ENCODE data around the gene AKR7A2.
"Not testable (repeated sequence)": the region's sequence is repeated elsewhere in the genome, so short reads cannot be mapped to it uniquely, and the experiment has no call there.

AKR7A2 gene

DNA sequence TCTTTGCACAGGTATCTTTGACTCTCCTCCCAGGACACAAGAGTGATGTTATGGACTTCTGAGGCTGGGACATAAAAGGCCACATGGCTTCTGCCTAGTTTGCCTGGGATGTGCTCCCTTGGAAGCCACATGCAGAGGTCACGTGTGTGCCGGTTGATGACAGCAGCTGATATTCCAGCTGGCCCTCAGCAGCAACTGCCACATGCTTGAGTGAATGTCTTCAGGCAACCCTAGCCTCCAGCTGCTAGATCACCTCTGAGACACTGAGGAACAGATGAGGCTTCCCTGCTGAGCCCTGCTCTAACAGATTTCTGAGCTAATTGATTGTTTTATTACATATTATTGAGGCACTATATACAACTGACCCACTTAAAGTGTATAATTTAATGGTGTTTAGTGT, 11.7 kb downstream of the AKR7A2 start (continued):
- TF ChIP-seq, protein P1, sequence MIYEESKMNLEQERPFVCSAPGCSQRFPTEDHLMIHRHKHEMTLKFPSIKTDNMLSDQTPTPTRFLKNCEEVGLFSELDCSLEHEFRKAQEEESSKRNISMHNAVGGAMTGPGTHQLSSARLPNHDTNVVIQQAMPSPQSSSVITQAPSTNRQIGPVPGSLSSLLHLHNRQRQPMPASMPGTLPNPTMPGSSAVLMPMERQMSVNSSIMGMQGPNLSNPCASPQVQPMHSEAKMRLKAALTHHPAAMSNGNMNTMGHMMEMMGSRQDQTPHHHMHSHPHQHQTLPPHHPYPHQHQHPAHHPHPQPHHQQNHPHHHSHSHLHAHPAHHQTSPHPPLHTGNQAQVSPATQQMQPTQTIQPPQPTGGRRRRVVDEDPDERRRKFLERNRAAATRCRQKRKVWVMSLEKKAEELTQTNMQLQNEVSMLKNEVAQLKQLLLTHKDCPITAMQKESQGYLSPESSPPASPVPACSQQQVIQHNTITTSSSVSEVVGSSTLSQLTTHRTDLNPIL (CRISPR knock-in tag; IDR thresholded peaks at IDR 0.05; ENCODE audit: low read depth), result no peak
- no peak for TF ChIP-seq OSR1 (CRISPR knock-in tag; IDR thresholded peaks at IDR 0.05)

GRCh38 chr1:19294638-19295037, 17.3 kb downstream of the AKR7A2 start:
- TF ChIP-seq ZFP3 (CRISPR knock-in tag; IDR thresholded peaks at IDR 0.05), result no peak
- no peak for TF ChIP-seq TSHZ2 (CRISPR knock-in tag; IDR thresholded peaks at IDR 0.05)
- no peak for TF ChIP-seq TOX (CRISPR knock-in tag; IDR thresholded peaks at IDR 0.05; ENCODE audit: borderline replicate concordance)
- TF ChIP-seq, protein P2, sequence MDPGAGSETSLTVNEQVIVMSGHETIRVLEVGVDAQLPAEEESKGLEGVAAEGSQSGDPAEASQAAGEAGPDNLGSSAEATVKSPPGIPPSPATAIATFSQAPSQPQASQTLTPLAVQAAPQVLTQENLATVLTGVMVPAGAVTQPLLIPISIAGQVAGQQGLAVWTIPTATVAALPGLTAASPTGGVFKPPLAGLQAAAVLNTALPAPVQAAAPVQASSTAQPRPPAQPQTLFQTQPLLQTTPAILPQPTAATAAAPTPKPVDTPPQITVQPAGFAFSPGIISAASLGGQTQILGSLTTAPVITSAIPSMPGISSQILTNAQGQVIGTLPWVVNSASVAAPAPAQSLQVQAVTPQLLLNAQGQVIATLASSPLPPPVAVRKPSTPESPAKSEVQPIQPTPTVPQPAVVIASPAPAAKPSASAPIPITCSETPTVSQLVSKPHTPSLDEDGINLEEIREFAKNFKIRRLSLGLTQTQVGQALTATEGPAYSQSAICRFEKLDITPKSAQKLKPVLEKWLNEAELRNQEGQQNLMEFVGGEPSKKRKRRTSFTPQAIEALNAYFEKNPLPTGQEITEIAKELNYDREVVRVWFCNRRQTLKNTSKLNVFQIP (CRISPR knock-in tag; IDR thresholded peaks at IDR 0.05; ENCODE audit: borderline replicate concordance, low read depth), result no peak
- ATAC-seq, result no peak

GRCh38 chr1:19289244-19289643, 22.7 kb downstream of the AKR7A2 start:
- ATAC-seq, result no peak
- TF ChIP-seq ZNF8 (CRISPR knock-in tag; IDR thresholded peaks at IDR 0.05) (no peak), PPARA (CRISPR knock-in tag; IDR thresholded peaks at IDR 0.05; ENCODE audit: borderline replicate concordance) (no peak), GLIS3 (CRISPR knock-in tag; IDR thresholded peaks at IDR 0.05) (no peak), ISL1 (CRISPR knock-in tag; IDR thresholded peaks at IDR 0.05) (no peak), ZNF565 (CRISPR knock-in tag; conservative IDR thresholded peaks at IDR 0.05; ENCODE audit: low read depth) (no peak), TSHZ2 (CRISPR knock-in tag; IDR thresholded peaks at IDR 0.05) (no peak), ARNTL (CRISPR knock-in tag; IDR thresholded peaks at IDR 0.05; ENCODE audit: borderline replicate concordance, low read depth) (no peak), TOX (CRISPR knock-in tag; IDR thresholded peaks at IDR 0.05; ENCODE audit: borderline replicate concordance) (no peak), SNAI2 (CRISPR knock-in tag; IDR thresholded peaks at IDR 0.05) (no peak), ESRRG (CRISPR knock-in tag; IDR thresholded peaks at IDR 0.05) (no peak), ZFP3 (CRISPR knock-in tag; IDR thresholded peaks at IDR 0.05) (no peak), RARB (CRISPR knock-in tag; IDR thresholded peaks at IDR 0.05) (no peak), ZNF70 (CRISPR knock-in tag; IDR thresholded peaks at IDR 0.05) (no peak), OSR1 (CRISPR knock-in tag; IDR thresholded peaks at IDR 0.05) (no peak), CSDC2 (CRISPR knock-in tag; IDR thresholded peaks at IDR 0.05) (no peak), ZFP30 (CRISPR knock-in tag; IDR thresholded peaks at IDR 0.05) (no peak)
- TF ChIP-seq, protein P3, sequence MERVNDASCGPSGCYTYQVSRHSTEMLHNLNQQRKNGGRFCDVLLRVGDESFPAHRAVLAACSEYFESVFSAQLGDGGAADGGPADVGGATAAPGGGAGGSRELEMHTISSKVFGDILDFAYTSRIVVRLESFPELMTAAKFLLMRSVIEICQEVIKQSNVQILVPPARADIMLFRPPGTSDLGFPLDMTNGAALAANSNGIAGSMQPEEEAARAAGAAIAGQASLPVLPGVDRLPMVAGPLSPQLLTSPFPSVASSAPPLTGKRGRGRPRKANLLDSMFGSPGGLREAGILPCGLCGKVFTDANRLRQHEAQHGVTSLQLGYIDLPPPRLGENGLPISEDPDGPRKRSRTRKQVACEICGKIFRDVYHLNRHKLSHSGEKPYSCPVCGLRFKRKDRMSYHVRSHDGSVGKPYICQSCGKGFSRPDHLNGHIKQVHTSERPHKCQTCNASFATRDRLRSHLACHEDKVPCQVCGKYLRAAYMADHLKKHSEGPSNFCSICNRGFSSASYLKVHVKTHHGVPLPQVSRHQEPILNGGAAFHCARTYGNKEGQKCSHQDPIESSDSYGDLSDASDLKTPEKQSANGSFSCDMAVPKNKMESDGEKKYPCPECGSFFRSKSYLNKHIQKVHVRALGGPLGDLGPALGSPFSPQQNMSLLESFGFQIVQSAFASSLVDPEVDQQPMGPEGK (CRISPR knock-in tag; IDR thresholded peaks at IDR 0.05; ENCODE audit: borderline replicate concordance), result no peak
- TF ChIP-seq, protein P4, sequence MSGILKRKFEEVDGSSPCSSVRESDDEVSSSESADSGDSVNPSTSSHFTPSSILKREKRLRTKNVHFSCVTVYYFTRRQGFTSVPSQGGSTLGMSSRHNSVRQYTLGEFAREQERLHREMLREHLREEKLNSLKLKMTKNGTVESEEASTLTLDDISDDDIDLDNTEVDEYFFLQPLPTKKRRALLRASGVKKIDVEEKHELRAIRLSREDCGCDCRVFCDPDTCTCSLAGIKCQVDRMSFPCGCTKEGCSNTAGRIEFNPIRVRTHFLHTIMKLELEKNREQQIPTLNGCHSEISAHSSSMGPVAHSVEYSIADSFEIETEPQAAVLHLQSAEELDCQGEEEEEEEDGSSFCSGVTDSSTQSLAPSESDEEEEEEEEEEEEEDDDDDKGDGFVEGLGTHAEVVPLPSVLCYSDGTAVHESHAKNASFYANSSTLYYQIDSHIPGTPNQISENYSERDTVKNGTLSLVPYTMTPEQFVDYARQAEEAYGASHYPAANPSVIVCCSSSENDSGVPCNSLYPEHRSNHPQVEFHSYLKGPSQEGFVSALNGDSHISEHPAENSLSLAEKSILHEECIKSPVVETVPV (CRISPR knock-in tag; IDR thresholded peaks at IDR 0.05), result no peak
- TF ChIP-seq, protein P1 (CRISPR knock-in tag; IDR thresholded peaks at IDR 0.05; ENCODE audit: low read depth), result no peak

- ATAC-seq, result not testable (repeated sequence)
Observed at GRCh38 chr1:19288324-19289241, 23.4 kb downstream of the AKR7A2 start, which contains the start of gene AKR7A3. TSS of gene AKR7A3 (minus strand) at chr1:19288770. CDS start at chr1:19288709, 61 bp downstream.

Data from SK-N-SH treated with all-trans-retinoic acid at 6 μM for 48 hours (cell line).